HG03159 (cell line): Measurements from ENCODE around the gene TRIM10.
"Not testable (repeated sequence)": the region's sequence is repeated elsewhere in the genome, so short reads cannot be mapped to it uniquely, and the experiment has no call there.

Source experiments
- ATAC-seq: cut with Tn5 transposase; IDR thresholded peaks from one replicate; pipeline ENCODE4 v1.9.1; 2021; ENCODE audit warnings: mild to moderate bottlenecking, moderate library complexity; ENCODE audit not compliant: unreplicated experiment

TRIM10 gene

GRCh38 chr6:30130887-30131862 is 29.8 kb downstream of the TRIM10 start:
- peak; percentile 57 for ATAC-seq

DNA sequence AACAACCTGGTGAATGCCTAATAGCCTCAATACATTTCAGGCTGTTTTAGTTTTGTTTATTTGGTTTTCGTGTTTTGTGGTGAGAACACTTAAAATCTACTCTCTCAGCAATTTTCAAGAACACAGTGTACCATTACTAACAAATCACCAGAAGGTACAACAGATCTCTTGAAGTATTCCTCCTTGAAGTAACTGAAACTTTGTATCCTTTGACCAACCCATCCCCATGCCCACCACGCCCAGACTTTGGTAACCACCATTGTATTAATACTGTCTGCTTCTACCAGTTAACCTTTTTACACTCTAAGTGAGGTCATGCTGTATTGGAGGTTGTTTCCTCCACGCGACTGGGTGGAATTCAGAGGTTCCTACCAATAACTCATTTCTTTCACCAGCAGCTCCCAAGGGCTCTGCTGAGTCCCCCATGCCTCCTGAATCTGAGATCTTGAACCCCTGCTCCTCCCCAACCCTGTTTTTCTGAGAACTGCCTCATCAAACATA is 30.8 kb downstream of the TRIM10 start:
- ATAC-seq = no peak

DNA sequence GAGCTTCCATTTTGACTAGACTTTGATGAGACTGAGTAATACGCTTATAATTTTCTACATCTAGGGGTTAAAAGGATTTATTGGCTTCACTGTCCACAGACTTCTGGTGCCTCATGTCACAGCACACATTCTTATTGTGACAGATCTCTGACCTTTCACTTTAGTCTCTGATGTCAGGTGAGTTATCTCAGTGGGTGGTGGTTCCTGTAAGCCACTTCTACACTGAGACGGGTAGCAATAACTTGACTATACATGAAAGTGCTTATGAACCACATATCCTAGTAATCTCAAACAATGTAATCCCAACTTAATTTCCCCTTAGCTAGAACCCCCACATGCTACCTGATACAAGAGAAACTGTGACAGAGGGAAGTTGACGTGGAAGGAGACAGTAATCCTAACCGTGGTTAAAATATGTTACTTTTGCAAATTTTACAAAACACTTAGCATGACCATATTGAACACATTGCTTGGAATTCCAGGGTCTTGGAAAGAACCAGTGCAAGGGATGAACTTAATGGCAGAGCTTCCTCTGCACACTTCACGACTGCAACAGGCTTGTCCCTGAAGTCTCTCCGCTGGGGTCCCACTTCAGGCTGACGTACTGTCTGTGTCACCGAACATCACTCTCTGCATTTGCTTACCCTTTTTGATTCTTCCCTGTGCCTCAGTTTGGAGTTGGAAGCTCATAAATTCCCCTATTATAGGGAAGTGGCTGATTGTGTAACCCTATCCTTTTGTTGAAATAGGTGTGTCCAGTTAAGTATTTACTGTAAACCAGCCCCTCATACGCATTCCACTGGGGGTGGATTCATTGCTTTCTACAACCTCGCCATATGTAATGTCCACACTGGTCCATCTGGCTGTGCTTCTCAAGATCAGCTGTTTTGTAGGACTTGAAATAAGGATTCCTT is 31.5 kb downstream of the TRIM10 start:
- no peak for ATAC-seq

DNA sequence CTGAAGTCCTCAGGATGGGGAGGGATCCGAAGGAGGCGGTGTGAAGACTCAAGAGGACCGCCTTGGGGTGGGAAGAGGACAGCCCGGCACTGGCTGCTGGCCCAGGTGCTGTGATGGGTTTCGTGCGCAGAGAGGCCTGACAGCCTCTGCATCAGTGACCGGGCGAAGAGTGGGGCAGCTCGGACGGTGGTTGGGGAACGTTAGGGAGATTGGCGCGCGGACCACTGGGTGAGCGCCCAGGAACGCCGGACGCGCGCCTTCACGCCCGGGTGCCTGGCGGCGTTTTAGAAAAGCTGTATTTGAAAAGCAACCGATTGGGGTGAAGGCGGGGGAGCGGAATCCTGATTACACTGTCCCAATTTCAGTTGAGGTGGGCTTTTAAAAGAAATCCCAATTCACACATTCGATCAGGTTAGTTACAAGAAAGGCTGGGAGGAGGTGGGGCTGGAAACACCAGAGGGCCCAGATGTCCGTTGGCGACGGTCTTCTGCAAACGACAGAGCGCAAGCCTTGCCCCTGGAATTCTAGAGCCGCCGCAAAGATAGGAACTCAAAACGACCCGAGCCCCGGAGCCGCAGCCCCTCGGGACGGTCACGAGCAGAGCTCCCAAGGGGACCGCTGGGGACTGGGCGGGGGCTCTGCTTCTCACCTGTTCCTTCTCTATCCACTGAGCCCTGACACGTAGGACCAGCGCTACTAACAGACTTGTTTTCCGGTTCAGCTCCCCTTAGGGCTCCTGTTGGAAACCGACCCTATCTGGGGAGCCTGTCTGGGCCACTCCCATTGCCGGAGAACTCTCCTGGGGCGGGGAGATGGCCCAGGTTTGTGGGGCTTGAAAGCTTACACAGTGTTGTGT is 33.5 kb downstream of the TRIM10 start:
- ATAC-seq = no peak

DNA sequence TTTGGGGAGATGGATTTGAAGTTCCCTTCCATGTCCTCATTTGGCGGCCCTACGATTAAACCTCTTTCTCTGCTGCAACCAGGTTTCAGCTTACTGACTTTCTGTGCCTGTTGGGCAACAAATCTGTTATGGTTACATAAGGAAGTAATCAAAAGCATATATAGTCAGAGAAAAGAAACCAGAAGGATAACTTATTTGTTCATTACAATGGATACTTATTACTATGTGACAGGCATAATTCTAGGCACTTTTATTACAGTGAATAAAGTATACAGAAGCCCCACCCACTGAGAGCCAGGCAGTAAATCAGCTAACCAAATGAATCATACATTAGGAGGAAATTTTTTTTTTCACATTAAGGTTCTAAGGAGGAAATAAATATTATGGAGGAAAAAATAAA is 38.5 kb downstream of the TRIM10 start:
- no peak for ATAC-seq

DNA sequence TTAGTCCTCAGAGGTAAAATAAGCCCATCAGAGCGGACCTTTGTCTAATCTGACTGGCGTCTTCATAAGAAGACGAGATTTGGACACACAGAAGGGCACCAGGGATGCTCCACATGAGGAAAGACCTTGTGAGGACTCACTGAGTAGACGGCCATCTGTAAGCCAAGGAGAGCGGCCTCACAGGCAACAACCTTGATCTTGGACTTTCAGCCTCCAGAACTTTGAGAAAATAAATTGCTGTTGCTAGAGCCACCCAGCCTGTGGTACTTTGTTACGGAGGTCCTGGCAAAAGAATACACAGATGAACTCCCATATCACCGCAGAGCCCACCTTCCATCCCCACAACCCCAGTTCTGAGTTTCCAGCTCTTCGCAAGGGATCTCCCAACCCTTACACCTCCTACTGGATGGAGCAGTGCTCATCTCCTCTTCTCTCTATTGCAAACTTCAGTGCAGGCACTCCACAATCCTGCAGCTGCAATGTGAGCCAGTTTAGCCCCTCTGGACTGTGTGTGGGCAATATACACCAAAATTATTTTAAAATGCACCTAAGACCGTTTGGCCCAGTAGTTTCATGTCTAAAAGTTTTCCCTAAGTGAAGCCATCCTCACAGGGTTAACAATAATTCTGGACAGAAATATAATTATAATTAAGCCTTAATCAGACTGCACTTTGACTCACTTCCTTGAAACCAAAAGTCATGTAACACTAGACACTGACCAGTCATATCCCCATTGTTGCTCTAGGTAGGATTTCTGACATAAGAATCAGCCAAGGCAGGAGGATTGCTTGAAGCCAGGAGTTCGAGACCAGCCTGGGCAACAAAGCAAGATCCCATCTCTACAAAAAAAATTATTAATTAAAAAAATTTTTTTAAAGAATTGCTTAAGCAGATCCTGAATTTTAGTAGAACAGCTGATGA is 39.3 kb downstream of the TRIM10 start:
- no peak for ATAC-seq

GRCh38 chr6:30118691-30119090 is 42.3 kb downstream of the TRIM10 start:
- not testable (repeated sequence) for ATAC-seq

DNA sequence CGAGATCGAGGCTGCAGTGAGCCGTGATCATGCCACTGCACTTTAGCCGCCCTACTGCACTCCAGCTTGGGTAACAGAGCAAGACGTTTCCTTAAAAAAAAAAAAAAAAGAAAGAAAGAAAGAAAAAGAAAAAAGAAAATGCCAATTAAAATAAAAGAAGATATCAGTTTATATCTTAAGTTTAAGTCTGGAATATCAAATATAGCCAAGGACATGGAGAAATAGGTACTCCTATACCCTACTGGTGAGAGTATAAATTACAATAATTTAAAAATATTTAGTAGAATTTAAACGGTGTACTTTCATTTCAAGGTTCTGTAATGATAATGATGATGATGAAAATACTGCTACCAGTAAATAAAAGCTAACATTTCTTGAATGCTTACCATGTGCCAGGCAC is 44.3 kb downstream of the TRIM10 start:
- ATAC-seq = no peak

- ATAC-seq = no peak
Observed at GRCh38 chr6:30113841-30114240, 47.2 kb downstream of the TRIM10 start.

- ATAC-seq = no peak
Observed at GRCh38 chr6:30113003-30113759, 47.8 kb downstream of the TRIM10 start, which contains the start of gene TRIM31. TSS of gene TRIM31 (minus strand) at chr6:30113090. CDS start at chr6:30112805, 285 bp downstream.

DNA sequence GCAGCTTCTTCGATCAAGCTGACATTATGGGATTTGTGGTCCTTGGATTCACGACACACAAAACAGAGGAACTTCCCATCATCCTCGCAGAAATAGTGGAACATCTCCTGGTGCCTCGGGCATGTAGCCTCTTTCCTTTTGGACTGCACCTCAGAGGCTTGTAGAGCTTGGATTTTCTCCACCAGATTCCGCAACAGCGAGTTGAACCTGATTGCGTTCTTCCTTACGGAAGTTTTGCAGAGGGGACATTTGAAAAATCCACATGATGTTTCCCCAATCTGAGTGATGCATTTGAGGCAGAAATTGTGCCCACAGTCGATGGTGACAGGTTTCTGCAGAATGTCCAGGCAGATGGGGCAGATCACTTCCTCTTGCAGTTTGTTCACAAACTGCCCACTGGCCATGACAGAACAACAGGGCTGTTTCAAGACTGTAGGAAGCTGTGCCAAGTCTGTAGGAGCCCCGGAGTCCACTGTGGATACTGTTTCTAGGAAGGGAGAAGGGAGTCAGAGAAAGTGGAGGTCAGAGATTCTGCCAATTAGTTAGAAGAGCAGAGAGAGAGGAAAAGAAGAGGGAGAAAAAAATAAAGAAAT is 48.5 kb downstream of the TRIM10 start:
- ATAC-seq = no peak

DNA sequence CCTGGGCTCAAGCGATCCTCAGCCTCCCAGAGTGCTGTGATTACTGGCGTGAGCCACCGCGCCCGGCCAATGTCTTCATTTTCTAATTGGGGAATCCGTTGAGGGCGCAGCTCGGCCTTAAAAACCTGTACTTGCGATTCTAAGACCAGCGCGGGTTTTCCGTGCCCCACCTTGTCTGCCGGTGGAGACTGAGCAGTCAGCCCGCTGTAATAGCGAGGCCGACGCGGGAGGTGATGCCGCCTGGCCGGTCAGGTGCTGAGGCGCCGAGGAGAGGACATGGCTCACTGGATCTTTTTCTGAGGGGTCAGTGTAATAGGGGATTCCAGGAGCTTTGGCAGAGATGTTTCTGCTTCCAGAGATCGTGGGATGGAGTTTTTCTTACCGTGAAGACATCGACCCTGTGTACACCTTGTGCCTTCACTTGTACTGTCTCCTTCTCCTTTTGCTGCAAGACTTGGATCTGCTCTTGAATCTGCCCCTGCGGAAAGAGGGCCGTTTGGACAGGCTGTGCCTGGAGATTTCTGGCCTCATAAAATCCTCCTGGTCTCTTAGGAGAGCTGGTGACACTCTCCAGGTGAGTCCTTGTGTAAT is 49.6 kb downstream of the TRIM10 start:
- ATAC-seq = no peak

- ATAC-seq = no peak
Observed at GRCh38 chr6:30104661-30105060, 56.4 kb downstream of the TRIM10 start.

DNA sequence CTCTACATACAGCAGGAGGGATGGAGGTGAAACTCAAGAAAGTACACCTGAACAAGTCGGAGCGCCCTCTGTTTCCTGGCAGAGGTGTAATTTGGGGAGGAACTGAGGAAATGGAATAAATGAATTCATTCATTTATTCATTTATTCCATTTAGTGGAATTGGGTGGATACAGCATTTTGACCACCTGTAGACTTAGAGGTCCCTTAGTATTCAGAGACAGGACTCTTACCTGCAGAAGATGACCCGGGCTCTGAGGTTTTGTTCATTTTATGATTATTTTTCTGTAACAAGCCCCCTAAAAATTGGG is 57.2 kb downstream of the TRIM10 start:
- ATAC-seq = no peak

DNA sequence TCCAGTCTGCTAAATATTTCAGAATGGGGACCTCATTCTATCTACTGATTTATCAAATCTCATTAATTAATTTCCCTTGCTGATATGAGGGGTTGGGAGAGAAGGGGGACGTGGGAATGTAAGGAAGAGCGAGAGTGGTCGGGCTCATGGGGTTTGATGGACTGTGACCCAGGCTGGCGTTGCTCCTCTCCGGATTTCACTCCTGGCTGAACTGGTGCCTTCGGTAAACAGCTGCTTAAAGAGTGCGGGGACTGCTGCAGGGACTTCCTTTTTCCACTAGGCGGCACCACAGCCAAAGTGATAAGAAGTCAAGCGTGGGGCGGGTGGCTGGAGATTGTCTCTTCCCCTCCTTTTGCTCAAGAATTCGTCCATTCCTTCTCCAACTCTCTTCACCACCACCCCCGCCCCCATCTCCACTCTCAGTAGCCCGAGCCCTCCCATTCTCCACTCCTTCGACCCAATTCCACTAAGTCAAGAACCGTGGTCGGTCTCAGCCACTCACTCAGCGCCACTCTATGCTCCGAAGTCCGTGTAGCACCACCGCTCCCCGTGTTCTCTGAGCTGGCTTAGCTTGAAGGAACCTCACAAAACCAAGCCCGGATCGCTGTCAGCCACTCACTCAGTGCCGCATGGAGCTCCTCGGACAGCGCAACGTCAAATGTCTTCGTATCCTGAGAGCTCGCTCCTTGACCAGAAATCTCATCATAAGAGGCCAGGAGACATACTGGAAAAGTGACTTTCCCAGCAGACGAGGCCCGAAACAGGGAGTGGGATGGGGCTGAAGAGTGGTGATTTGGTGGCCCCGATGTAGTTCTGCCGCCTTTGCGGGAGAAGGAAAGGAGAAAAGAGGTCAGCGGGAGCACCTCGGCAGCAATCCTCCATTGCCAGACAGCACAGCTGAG is 57.8 kb downstream of the TRIM10 start:
- peak; percentile 64 for ATAC-seq

- no peak for ATAC-seq
Observed at GRCh38 chr6:30102414-30102969, 58.5 kb downstream of the TRIM10 start.
